ENCODE data around the gene CBARP.

The CBARP gene

GRCh38 chr19:1264801-1265614, 27.2 kb upstream of the CBARP start:
- no peak for DNase-seq

GRCh38 chr19:1263188-1263587, 25.4 kb upstream of the CBARP start:
- no peak for DNase-seq

DNA sequence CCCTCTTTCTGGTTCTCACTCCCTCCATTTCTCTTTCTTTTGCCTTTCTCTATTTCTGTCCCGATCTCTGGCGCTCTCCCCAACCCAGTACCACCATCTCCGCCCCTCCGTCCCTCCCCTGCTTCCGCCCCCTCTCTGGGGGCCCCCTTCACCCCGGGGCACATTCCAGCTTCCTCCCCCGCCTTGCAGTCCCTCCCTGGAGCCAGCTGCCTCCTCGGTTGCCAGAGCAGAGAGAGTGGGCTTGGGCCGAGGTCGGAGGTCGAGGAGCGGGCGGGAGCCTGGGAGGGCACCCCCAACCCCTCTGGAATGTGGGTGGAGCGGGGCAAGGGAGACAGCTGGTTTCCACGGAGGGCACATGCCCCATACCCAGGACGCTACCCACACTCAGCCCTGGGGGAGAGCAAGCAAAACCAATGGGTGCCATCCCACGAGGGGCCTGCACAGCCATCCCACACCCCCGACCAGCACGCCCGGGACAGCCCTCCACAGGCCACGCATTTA, 24.9 kb upstream of the CBARP start:
- no peak for DNase-seq

DNA sequence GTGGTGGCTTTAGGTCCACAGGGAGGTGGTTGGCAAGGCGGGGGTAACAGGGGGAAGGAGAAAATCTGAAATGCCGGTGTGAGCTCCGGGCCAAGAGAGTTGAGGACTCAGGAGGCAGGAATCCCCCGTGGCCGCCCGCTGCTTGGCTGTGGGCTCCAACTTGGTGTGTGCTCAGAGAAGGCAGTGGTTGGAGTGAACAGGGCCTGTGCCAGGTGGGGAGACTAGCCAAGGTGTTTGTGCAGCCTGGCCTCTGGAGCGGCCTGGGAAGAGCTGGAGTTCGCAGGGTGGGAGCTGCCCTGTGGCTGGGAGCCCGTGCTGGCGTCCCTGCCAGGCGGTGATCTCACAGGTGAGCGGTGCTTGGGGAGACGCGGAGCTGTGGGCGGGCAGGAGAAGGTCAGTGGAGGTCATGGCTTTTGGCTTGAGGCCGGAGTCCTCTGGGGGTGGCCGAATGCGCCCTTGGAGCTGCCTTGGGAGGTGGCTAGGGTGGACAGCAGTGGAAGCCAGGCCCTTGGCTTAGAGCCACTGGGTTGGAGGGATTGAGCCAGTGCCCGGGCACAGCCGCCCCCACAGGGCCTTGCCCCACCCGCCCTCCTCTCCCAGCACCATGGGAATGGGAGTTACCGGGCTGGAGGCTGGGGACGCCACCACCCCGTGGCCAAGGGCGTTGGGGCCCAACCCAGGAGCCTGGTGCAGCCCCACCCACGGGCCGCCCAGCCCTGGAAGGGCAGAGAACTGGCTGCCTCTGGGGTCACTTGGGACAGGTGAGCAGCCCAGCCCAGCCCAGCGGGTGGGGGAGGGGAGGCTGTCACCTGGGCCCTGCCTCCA, 24.2 kb upstream of the CBARP start:
- DNase-seq: peak; percentile 38

DNA sequence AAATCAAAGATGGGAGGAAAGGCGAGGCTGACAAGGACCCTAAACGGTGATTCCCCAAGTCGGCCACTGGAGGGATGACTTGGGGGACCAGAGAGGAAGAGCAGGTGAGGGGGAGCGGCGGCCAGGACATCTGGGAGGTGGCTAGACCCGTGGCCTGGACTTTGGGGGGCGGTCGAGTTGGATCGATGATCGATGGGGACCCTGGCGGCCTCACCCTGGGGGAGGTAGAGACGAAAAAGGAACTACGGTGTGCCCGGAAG, 23.7 kb upstream of the CBARP start:
- DNase-seq: no peak

DNA sequence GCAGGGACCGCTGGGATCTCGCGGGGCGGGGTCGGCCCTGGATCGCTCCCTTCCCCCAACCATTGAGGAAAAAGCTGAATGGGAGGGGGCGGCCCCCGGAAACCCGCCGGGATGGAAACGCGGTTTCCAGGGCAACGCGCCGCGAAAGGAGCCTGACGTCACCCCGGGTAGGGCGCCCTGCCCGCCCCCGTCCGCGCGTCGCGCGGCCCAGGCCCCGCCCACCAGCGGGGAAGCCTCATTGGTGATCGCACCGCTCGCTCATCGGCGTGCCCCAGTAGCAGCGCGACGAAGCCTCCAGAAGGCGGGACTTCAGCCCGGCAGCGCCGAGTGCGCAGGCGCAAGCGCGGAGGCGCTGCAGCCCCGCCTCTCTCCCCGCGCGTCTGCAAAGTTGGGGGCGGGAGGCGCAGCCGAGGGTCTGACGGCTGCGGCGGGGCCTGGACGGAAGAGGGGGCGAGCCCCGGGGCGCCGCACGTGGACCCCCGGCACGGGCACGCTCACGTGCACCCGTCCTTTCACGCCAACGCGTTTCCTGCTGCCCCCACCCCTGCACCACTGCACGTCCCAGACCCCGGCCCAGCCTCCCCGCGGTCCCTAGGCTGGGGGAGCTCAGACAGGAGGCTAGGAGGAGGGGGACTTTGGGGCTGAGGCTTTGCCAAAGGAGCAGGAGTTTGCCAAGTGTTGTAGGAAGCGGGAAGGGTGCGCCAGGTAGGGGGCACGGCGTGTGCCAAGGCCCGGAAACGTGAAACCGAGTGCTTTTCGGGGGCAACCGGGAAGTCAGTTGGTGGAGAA, 23.1 kb upstream of the CBARP start:
- peak; percentile 98 for DNase-seq

- DNase-seq: peak; percentile 55
Measured at GRCh38 chr19:1259876-1260748, 22.3 kb upstream of the CBARP start.

- peak; percentile 74 for DNase-seq
Measured at GRCh38 chr19:1259206-1259875, 21.5 kb upstream of the CBARP start.

GRCh38 chr19:1258707-1259205, 21.0 kb upstream of the CBARP start:
- DNase-seq: no peak

GRCh38 chr19:1258163-1258492, 20.3 kb upstream of the CBARP start:
- DNase-seq: no peak

- no peak for DNase-seq
Measured at GRCh38 chr19:1257475-1258162, 19.8 kb upstream of the CBARP start.

- DNase-seq: no peak
Measured at GRCh38 chr19:1256646-1257474, 19.1 kb upstream of the CBARP start.

DNA sequence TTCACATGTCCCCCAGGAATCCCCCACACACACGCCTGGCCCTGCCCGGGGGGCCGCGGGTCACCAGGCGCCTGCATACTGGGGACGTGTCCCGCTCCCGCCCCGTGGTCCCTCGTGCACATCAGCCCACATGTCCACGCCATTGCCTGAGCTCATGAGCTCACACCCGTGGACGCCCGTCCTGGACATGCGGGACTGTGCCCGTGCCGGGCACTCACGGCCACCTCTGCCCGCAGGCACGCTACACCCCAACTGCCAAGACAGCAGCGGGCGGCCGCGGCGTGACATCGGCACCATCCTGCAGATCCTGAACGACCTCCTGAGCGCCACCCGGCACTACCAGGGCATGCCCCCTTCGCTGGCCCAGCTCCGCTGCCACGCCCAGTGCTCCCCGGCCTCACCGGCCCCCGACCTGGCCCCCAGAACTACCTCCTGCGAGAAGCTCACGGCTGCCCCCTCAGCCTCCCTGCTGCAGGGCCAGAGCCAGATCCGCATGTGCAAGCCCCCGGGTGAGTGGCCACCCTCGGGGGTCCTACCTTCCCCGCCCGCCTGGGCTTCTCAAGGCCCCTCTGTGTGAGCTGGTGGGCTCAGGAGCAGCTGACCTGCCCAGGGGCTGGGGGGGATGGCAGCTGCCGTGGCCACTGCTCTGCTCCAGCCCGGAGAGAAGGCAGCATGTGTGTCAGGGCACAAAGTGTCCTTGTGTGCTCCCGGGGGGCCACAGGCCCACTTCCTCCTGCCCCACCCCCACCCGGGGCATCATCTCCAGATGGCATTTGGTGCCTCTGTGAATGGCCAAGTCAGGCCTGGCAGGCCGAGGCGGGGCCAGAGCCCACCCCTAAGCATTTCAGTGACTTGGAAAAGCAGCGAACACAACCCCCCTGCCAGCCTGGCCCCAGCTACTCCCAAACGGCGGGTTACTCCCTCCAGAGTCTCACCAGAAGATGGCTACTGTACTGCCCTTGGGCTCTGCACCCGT, 17.7 kb upstream of the CBARP start:
- DNase-seq: no peak

DNA sequence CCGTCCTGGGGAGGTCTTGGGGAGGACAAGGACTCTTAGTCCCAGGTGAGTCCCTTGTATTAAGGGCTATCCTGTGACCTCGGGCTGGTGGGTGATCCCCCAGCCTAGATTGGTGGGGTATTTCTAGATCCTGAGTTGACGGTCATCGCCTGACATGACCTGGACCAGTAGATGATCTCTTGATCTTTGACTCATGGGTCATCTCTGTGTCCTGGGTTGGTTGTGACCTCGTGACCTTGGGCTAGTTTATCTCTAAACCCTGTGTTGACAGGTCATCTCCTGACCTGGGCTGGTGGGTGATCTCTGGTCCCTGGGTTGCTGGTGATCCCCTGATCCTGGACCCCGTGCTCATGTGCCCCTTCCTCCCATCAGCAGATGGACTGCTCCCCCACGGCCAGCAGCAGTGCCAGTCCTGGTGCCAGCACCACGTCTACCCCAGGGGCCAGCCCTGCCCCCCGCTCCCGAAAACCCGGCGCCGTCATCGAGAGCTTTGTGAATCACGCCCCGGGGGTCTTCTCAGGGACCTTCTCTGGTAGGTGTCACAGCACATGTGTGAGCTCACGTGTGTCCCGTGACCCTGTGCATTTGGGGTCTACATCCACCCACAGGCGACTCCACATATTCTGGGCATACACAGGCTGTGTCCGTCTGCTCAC, 16.9 kb upstream of the CBARP start:
- no peak for DNase-seq

GRCh38 chr19:1254081-1254527, 16.3 kb upstream of the CBARP start:
- no peak for DNase-seq

DNA sequence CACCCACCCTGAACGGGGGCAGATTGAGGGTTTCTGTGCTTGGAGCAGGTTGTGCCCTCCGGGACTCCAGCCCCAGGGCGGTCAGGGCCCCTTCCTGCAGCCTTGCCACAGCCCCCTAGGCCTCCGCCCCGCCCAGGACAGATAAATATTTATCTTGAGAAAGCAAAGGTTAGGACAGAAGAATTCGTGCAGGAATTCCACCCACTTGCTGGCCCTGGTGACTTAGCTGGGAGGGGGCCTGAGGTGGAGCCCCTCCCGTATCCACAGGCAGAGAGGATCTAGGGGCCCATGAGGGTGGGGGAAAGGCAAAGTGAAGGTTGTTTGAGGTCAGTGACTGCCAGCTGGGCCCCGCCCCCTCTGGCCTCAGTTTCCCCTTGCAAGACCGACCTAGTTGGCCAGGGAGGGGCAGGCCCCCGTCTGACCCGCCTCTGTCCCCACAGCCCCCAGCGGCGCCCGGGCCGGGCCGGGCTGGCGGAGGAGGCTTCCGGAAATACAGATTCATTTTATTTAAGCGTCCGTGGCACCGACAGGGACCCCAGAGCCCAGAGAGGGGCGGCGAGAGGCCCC, 15.8 kb upstream of the CBARP start:
- no peak for DNase-seq

DNA sequence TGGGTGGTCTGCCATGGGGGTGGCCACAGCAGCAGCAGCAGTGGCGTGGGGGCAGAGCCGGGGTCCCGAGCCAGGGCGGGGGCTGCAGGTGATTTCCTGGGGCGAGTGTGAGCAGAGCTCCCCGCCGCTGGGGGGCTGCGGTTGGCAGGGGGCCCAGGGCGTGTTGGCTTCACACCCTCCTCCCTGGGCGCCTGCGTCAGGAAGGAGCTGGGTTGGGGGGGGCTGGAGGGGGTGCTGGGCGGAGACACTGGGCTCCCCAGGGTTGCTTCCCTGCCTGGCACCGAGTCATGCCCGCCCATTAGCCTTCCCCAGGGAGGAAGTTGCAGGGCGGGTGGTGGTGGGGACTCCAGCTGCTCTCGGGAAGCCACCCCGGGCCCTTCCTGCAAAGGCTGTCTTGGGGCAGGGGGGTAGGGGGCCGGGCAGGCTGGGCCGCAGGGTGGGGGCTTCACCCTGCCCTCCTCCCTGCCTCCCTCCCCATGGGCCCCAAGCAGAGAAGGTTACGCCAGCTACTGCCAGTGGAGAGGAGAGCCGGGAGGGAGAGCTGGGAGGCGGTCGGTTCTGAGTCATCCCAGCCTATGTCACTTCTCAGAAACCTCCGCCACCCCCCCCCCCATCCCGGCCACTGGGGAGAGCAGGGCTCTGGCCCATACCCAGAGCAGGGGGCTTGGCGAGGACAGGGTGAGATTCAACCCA, 15.2 kb upstream of the CBARP start:
- peak; percentile 92 for DNase-seq
